Liver (tissue), 9 donors: ENCODE results near the gene PDGFC. TPM values are rescaled to one million over a fixed set of nuclear protein-coding genes. Genes with fewer than 3 reads are reported as not detected.

ENCODE experiments used
- DNase-seq: peaks from one replicate; pipeline ENCODE4 v3.0.0-alpha.2; 2017; ENCODE audit warnings: low spot score
- H3K27ac ChIP-seq, 2 donors: one replicate each; pipeline ENCODE4 v1.7.0; 2013; ENCODE audit warnings: inconsistent platforms in 2 of 2, low read length in 2 of 2, control low read depth in 1 of 2, low read depth in 1 of 2, mild to moderate bottlenecking in 1 of 2
- H3K27me3 ChIP-seq, 4 donors: one replicate each; pipeline versions ENCODE4 v1.6.1 to v1.7.0; 2013; ENCODE audit warnings: low read length in 3 of 4, inconsistent platforms in 1 of 4, mild to moderate bottlenecking in 1 of 4, moderate library complexity in 1 of 4; ENCODE audit not compliant: control insufficient read depth in 4 of 4, insufficient read depth in 4 of 4
- H3K36me3 ChIP-seq, 4 donors: one replicate each; pipeline versions ENCODE4 v1.6.1 to v1.7.0; 2013; ENCODE audit warnings: low read length in 3 of 4, mild to moderate bottlenecking in 3 of 4, low read depth in 1 of 4, moderate library complexity in 1 of 4; ENCODE audit not compliant: control insufficient read depth in 4 of 4, insufficient read depth in 3 of 4
- H3K4me1 ChIP-seq, 4 donors: one replicate each; pipeline versions ENCODE4 v1.6.1 to v1.7.0; 2013; ENCODE audit warnings: low read length in 3 of 4, mild to moderate bottlenecking in 3 of 4, moderate library complexity in 1 of 4; ENCODE audit not compliant: control insufficient read depth in 4 of 4, insufficient read depth in 4 of 4
- H3K4me3 ChIP-seq, 3 donors: one replicate each; pipeline versions ENCODE4 v1.6.1 to v1.7.0; 2013; ENCODE audit warnings: low read length in 3 of 3, control low read depth in 1 of 3, low read depth in 1 of 3, mild to moderate bottlenecking in 1 of 3
- H3K9ac ChIP-seq, 2 donors: one replicate each; pipeline ENCODE4 v1.7.0; 2013; ENCODE audit warnings: low read length in 2 of 2, mild to moderate bottlenecking in 2 of 2, moderate library complexity in 2 of 2, control low read depth in 1 of 2, low read depth in 1 of 2
- H3K9me3 ChIP-seq, 4 donors: one replicate each; pipeline versions ENCODE4 v1.6.1 to v1.7.0; 2013; ENCODE audit warnings: low read length in 3 of 4; ENCODE audit not compliant: control insufficient read depth in 4 of 4
- CTCF ChIP-seq: fragments of 150-350 bp; IDR thresholded peaks from 2 replicates; pipeline ENCODE4 v1.5.1; 2017; ENCODE audit warnings: improper control_type of control experiment, low read depth, low read length; ENCODE audit not compliant: missing input control
- EGR1 ChIP-seq, 2 donors: IDR thresholded peaks; 2 replicates each; pipeline ENCODE4 v1.6.1; 2016 to 2018; ENCODE audit warnings: antibody characterized with exemption in 2 of 2, low read depth in 2 of 2
- FOXA1 ChIP-seq: IDR thresholded peaks from 2 replicates; pipeline ENCODE4 v1.6.1; 2016; ENCODE audit warnings: antibody characterized with exemption
- FOXA2 ChIP-seq: IDR thresholded peaks from 2 replicates; pipeline ENCODE4 v1.6.1; 2016; ENCODE audit warnings: antibody characterized with exemption
- GABPA ChIP-seq, 2 donors: IDR thresholded peaks in 1 of 2; conservative IDR thresholded peaks in 1 of 2; 2 replicates each; pipeline ENCODE4 v1.6.1; 2016; ENCODE audit warnings: antibody characterized with exemption in 2 of 2, mild to moderate bottlenecking in 1 of 2, moderate library complexity in 1 of 2
- HNF4A ChIP-seq, 2 donors: conservative IDR thresholded peaks; 2 replicates each; pipeline ENCODE4 v1.6.1; 2016; ENCODE audit warnings: antibody characterized with exemption in 2 of 2, mild to moderate bottlenecking in 2 of 2
- HNF4G ChIP-seq: IDR thresholded peaks from 2 replicates; pipeline ENCODE4 v1.6.1; 2016; ENCODE audit warnings: antibody characterized with exemption
- JUND ChIP-seq, 2 donors: IDR thresholded peaks; 2 replicates each; pipeline ENCODE4 v1.6.1; 2016; ENCODE audit warnings: antibody characterized with exemption in 2 of 2
- MAX ChIP-seq: IDR thresholded peaks from 2 replicates; pipeline ENCODE4 v1.6.1; 2016; ENCODE audit warnings: antibody characterized with exemption
- NR2F2 ChIP-seq: IDR thresholded peaks from 2 replicates; pipeline ENCODE4 v1.6.1; 2016; ENCODE audit warnings: antibody characterized with exemption
- RAD21 ChIP-seq, 2 donors: IDR thresholded peaks; 2 replicates each; pipeline ENCODE4 v1.6.1; 2016; ENCODE audit warnings: antibody characterized with exemption in 2 of 2, mild to moderate bottlenecking in 2 of 2
- REST ChIP-seq: IDR thresholded peaks from 2 replicates; pipeline ENCODE4 v1.6.1; 2016; ENCODE audit warnings: antibody characterized with exemption, mild to moderate bottlenecking
- RXRA ChIP-seq, 2 donors: IDR thresholded peaks; 2 replicates each; pipeline ENCODE4 v1.6.1; 2017 to 2018; ENCODE audit warnings: antibody characterized with exemption in 2 of 2, mild to moderate bottlenecking in 1 of 2
- SP1 ChIP-seq: IDR thresholded peaks from 2 replicates; pipeline ENCODE4 v1.6.1; 2018; ENCODE audit warnings: antibody characterized with exemption, mild to moderate bottlenecking
- TAF1 ChIP-seq: conservative IDR thresholded peaks from 2 replicates; pipeline ENCODE4 v1.6.1; 2016; ENCODE audit warnings: antibody characterized with exemption, mild to moderate bottlenecking
- YY1 ChIP-seq: IDR thresholded peaks from 2 replicates; pipeline ENCODE4 v1.6.1; 2016; ENCODE audit warnings: antibody characterized with exemption, mild to moderate bottlenecking
- WGBS: extraction: QIAGEN DNeasy Blood & Tissue Kit; methylation state at CpG from one replicate; pipeline ENCODE4 v1.1.7; 2013; 5-methylcytosine and 5-hydroxymethylcytosine counted together
- polyA plus RNA-seq, 2 donors: library from polyadenylated mRNA; stranded (reverse) in 1 of 2; unstranded in 1 of 2; fragments of 200-250 nt in 1 of 2; fragments of >200 nt in 1 of 2; fragmentation: Nextera tagmentation in 1 of 2; extraction: Ambion mirVana in 1 of 2; gene quantifications; one replicate each; pipeline versions ENCODE4 v1.2.1 to v1.2.3, GENCODE V29; 2013 to 2015
- total RNA-seq, 2 donors: library from RNA; depleted of rRNA; stranded (reverse); fragments of >200 nt; gene quantifications; one replicate each; pipeline ENCODE4 v1.2.3, GENCODE V29; 2014
- TF ChIP-seq, protein P1 (sequence below): IDR thresholded peaks from 2 replicates; pipeline ENCODE4 v1.6.1; 2016; ENCODE audit warnings: antibody characterized with exemption
- TF ChIP-seq, protein P2 (sequence below): IDR thresholded peaks from 2 replicates; pipeline ENCODE4 v1.6.1; 2016; ENCODE audit warnings: antibody characterized with exemption
- donor health status: healthy.
- donor health status: healthy.
- donor health status: healthy.
- donor health status: healthy.
- donor health status: healthy.

The PDGFC gene
- total and polyA plus RNA-seq, 4 donors: 5.8 to 25.7 (median 9.7) TPM

- TF ChIP-seq REST (no peak), RAD21 (IDR thresholded peaks at IDR 0.05) (peak in 1 of 2 donors; percentile 37), TAF1 (no peak), NR2F2 (peak; percentile 81), HNF4G (no peak), JUND (IDR thresholded peaks at IDR 0.05) (peak; percentile 66 to 67), GABPA (IDR thresholded peaks at IDR 0.05 in 1 of 2, conservative IDR thresholded peaks at IDR 0.05 in 1 of 2) (no peak)
Measured at GRCh38 chr4:156949373-156949814, 22.2 kb downstream of the PDGFC start (continued).

- H3K9ac ChIP-seq: no peak overlapping the region
- H3K27ac ChIP-seq: no peak overlapping the region
- no peaks in the 10 kb centered on the region for H3K36me3 ChIP-seq
- peaks cover 12 to 45% (median 24%) of the 10 kb centered on the region in 4 donors for H3K4me1 ChIP-seq
- no peaks in the 10 kb centered on the region for H3K9me3 ChIP-seq
- no peaks in the 10 kb centered on the region for H3K27me3 ChIP-seq
- no peak for DNase-seq
- 70% methylated on average over 3 of the region's 3 CpGs for WGBS
- H3K4me3 ChIP-seq: no peak overlapping the region
- TF ChIP-seq CTCF: no peak
- TF ChIP-seq, protein P1, sequence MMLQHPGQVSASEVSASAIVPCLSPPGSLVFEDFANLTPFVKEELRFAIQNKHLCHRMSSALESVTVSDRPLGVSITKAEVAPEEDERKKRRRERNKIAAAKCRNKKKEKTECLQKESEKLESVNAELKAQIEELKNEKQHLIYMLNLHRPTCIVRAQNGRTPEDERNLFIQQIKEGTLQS: no peak
- TF ChIP-seq JUND (IDR thresholded peaks at IDR 0.05): no peak
- no peak for TF ChIP-seq HNF4G
- no peak for TF ChIP-seq REST
- TF ChIP-seq FOXA2: no peak
- TF ChIP-seq YY1: no peak
- no peak for TF ChIP-seq HNF4A (conservative IDR thresholded peaks at IDR 0.05)
- no peak for TF ChIP-seq SP1
- no peak for TF ChIP-seq TAF1
- TF ChIP-seq GABPA (IDR thresholded peaks at IDR 0.05 in 1 of 2, conservative IDR thresholded peaks at IDR 0.05 in 1 of 2): no peak
- no peak for TF ChIP-seq FOXA1
- no peak for TF ChIP-seq EGR1 (IDR thresholded peaks at IDR 0.05; ENCODE audit: low read depth in 2 of 2)
- TF ChIP-seq NR2F2: no peak
- TF ChIP-seq, protein P2, sequence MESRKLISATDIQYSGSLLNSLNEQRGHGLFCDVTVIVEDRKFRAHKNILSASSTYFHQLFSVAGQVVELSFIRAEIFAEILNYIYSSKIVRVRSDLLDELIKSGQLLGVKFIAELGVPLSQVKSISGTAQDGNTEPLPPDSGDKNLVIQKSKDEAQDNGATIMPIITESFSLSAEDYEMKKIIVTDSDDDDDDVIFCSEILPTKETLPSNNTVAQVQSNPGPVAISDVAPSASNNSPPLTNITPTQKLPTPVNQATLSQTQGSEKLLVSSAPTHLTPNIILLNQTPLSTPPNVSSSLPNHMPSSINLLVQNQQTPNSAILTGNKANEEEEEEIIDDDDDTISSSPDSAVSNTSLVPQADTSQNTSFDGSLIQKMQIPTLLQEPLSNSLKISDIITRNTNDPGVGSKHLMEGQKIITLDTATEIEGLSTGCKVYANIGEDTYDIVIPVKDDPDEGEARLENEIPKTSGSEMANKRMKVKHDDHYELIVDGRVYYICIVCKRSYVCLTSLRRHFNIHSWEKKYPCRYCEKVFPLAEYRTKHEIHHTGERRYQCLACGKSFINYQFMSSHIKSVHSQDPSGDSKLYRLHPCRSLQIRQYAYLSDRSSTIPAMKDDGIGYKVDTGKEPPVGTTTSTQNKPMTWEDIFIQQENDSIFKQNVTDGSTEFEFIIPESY: no peak
- TF ChIP-seq RAD21 (IDR thresholded peaks at IDR 0.05): no peak
- TF ChIP-seq RXRA (IDR thresholded peaks at IDR 0.05): no peak
- TF ChIP-seq MAX: no peak
Measured at GRCh38 chr4:156948738-156949137, 22.9 kb downstream of the PDGFC start.
